ENCODE results near the gene ACOT11.

GRCh38 chr1:54606990-54607325, 58.9 kb downstream of the ACOT11 start:
- no peak for TF ChIP-seq USF1 (IDR thresholded peaks at IDR 0.05)
- no peak for TF ChIP-seq CREB1 (IDR thresholded peaks at IDR 0.05; ENCODE audit: low read depth)
- no peak for TF ChIP-seq EP300 (IDR thresholded peaks at IDR 0.05; ENCODE audit: borderline replicate concordance)
- no peak for TF ChIP-seq RAD21 (IDR thresholded peaks at IDR 0.05; ENCODE audit: low read depth)
